SK-N-SH (cell line): ENCODE results near the gene C14orf132. TPM values are rescaled to one million over a fixed set of nuclear protein-coding genes. Genes with fewer than 3 reads are reported as not detected.

Source experiments
- CTCF ChIA-PET: fragments of 300-600, 350-600 bp; formaldehyde crosslinking; extraction: SDS; loops from one replicate; lab custom pipeline; 2021; lab: Yijun Ruan, JAX
- POLR2A ChIA-PET: fragments of 350-600 bp; sonication (Branson Sonifier 250); formaldehyde crosslinking; extraction: SDS; loops from one replicate; lab custom pipeline; 2020; ENCODE audit warnings: antibody characterized with exemption, inconsistent platforms; lab: Yijun Ruan, JAX
- DNase-seq: peaks from one replicate; pipeline ENCODE4 v3.0.0; 2012
- H2AFZ ChIP-seq: fragments of 200-600 bp; sonication (generic); 2 replicates; pipeline ENCODE4 v1.8.1; 2016; ENCODE audit warnings: antibody characterized with exemption, mild to moderate bottlenecking, low read depth
- H3F3A ChIP-seq: fragments of 200-600 bp; sonication (generic); replicated peaks from 2 replicates; pipeline ENCODE3; 2016; ENCODE audit warnings: antibody characterized with exemption, mild to moderate bottlenecking; ENCODE audit not compliant: insufficient read depth
- H3K27ac ChIP-seq, 2 experiments: fragments of 200-500 bp in 1 of 2; fragments of 200-600 bp in 1 of 2; sonication (Bioruptor generic) in 1 of 2; sonication (generic), shearing (Covaris generic) in 1 of 2; 2 replicates each; pipeline versions ENCODE4 v1.5.1 to v1.6.1; 2014 to 2016; ENCODE audit warnings: low read depth in 2 of 2, inconsistent platforms in 1 of 2, low read length in 1 of 2, mild to moderate bottlenecking in 1 of 2, mixed read lengths in 1 of 2
- H3K27me3 ChIP-seq: fragments of 200-600 bp; sonication (generic), shearing (Covaris generic); 2 replicates; pipeline ENCODE4 v1.6.1; 2016; ENCODE audit warnings: mixed run types; ENCODE audit not compliant: insufficient read depth
- H3K36me3 ChIP-seq, 2 experiments: fragments of 200-500 bp in 1 of 2; fragments of 200-600 bp in 1 of 2; sonication (Bioruptor generic) in 1 of 2; sonication (generic) in 1 of 2; replicated peaks in 1 of 2; 2 replicates each; pipeline versions ENCODE3 to v1.5.1; 2014 to 2016; ENCODE audit warnings: low read length in 1 of 2, mild to moderate bottlenecking in 1 of 2; ENCODE audit not compliant: insufficient read depth in 2 of 2, control insufficient read depth in 1 of 2
- H3K4me1 ChIP-seq, 2 experiments: fragments of 200-500 bp in 1 of 2; fragments of 200-600 bp in 1 of 2; sonication (Bioruptor generic) in 1 of 2; sonication (generic), shearing (Covaris generic) in 1 of 2; 2 replicates each; pipeline versions ENCODE4 v1.5.1 to v1.6.1; 2014 to 2016; ENCODE audit warnings: low read depth in 1 of 2, low read length in 1 of 2, mixed run types in 1 of 2; ENCODE audit not compliant: insufficient read depth in 2 of 2, control insufficient read depth in 1 of 2
- H3K4me2 ChIP-seq: fragments of 200-600 bp; sonication (generic), shearing (Covaris generic); 2 replicates; pipeline ENCODE4 v1.6.1; 2017; ENCODE audit warnings: mixed run types
- H3K4me3 ChIP-seq, 2 experiments: fragments of 200-500 bp in 1 of 2; fragments of 200-600 bp in 1 of 2; sonication (Bioruptor generic) in 1 of 2; sonication (generic), shearing (Covaris generic) in 1 of 2; 2 replicates each; pipeline versions ENCODE4 v1.5.1 to v1.8.1; 2014 to 2016; ENCODE audit warnings: low read depth in 2 of 2, inconsistent platforms in 1 of 2, low read length in 1 of 2, mild to moderate bottlenecking in 1 of 2, mixed read lengths in 1 of 2, moderate library complexity in 1 of 2
- H3K79me2 ChIP-seq: fragments of 200-600 bp; sonication (generic); 2 replicates; pipeline ENCODE4 v1.8.1; 2017; ENCODE audit warnings: mild to moderate bottlenecking; ENCODE audit not compliant: insufficient read depth
- H3K9ac ChIP-seq: fragments of 200-600 bp; sonication (generic); 2 replicates; pipeline ENCODE4 v1.6.1; 2017; ENCODE audit warnings: mixed run types
- H3K9me2 ChIP-seq: fragments of 200-600 bp; sonication (generic); 2 replicates; pipeline ENCODE4 v1.6.1; 2017; ENCODE audit warnings: mixed run types
- H3K9me3 ChIP-seq: fragments of 200-600 bp; sonication (generic); 2 replicates; pipeline ENCODE4 v1.6.1; 2017; ENCODE audit warnings: mixed run types, mild to moderate bottlenecking, moderate library complexity
- H4K20me1 ChIP-seq: fragments of 200-600 bp; sonication (generic); 2 replicates; pipeline ENCODE4 v1.6.1; 2017; ENCODE audit warnings: mild to moderate bottlenecking, mixed run types; ENCODE audit not compliant: insufficient read depth
- ELF1 ChIP-seq: IDR thresholded peaks from 2 replicates; pipeline ENCODE4 v1.4.0; 2012
- FOSL2 ChIP-seq: IDR thresholded peaks from 2 replicates; pipeline ENCODE4 v1.4.0; 2012; ENCODE audit warnings: low read depth, mild to moderate bottlenecking, moderate library complexity, borderline replicate concordance
- GATA2 ChIP-seq: sonication (generic); formaldehyde crosslinking; IDR thresholded peaks from 2 replicates; pipeline ENCODE4 v1.5.0; 2020; ENCODE audit warnings: mild to moderate bottlenecking, missing genetic modification reagents
- MXI1 ChIP-seq: IDR thresholded peaks from 2 replicates; pipeline ENCODE4 v1.6.1; 2012; ENCODE audit warnings: mild to moderate bottlenecking, low read depth, low read length, improper control_type of control experiment
- NFIC ChIP-seq: IDR thresholded peaks from 2 replicates; pipeline ENCODE4 v1.4.0; 2012; ENCODE audit warnings: borderline replicate concordance
- POLR2AphosphoS5 ChIP-seq: IDR thresholded peaks from 2 replicates; pipeline ENCODE4 v1.6.1; 2012; ENCODE audit warnings: low read depth, low read length
- REST ChIP-seq: IDR thresholded peaks from 2 replicates; pipeline ENCODE4 v1.6.1; 2012; ENCODE audit warnings: mild to moderate bottlenecking, low read depth, low read length, moderate library complexity
- RFX5 ChIP-seq: IDR thresholded peaks from 2 replicates; pipeline ENCODE4 v1.6.1; 2012; ENCODE audit warnings: mild to moderate bottlenecking, improper control_type of control experiment, low read length
- RXRA ChIP-seq: IDR thresholded peaks from 2 replicates; pipeline ENCODE4 v1.4.0; 2012; ENCODE audit warnings: low read depth, mild to moderate bottlenecking, borderline replicate concordance
- TCF12 ChIP-seq: IDR thresholded peaks from 2 replicates; pipeline ENCODE4 v1.4.0; 2012
- USF1 ChIP-seq: IDR thresholded peaks from 2 replicates; pipeline ENCODE4 v1.4.0; 2012; ENCODE audit warnings: low read depth, borderline replicate concordance
- YY1 ChIP-seq: IDR thresholded peaks from 2 replicates; pipeline ENCODE4 v1.4.0; 2012; ENCODE audit warnings: low read depth, mild to moderate bottlenecking
- WGBS: methylation state at CpG from one replicate; pipeline ENCODE4 v1.1.6; 2017; ENCODE audit warnings: low lambda C conversion rate; 5-methylcytosine and 5-hydroxymethylcytosine counted together
- polyA plus RNA-seq, 3 experiments: library from polyadenylated mRNA; depleted of rRNA; stranded (reverse); fragments of >200 nt; gene quantifications; 2 replicates each; pipeline ENCODE4 v1.2.3, GENCODE V29; 2012
- TF ChIP-seq, protein P1 (sequence below): fragments of 150-350 bp; IDR thresholded peaks from 2 replicates; pipeline ENCODE4 v1.6.1; 2017; ENCODE audit warnings: antibody characterized with exemption, low read length, low read depth, borderline replicate concordance
- TF ChIP-seq, protein P2 (sequence below): IDR thresholded peaks from 2 replicates; pipeline ENCODE4 v1.4.0; 2012; ENCODE audit warnings: low read depth, borderline replicate concordance
- TF ChIP-seq, protein P3 (sequence below): fragments of 150-350 bp; IDR thresholded peaks from 2 replicates; pipeline ENCODE4 v1.6.1; 2016; ENCODE audit warnings: mild to moderate bottlenecking, low read depth, low read length

The C14orf132 gene
- polyA plus RNA-seq, 1 of the 3 experiments (the other 2 are of a cell fraction), result 5.5 TPM

GRCh38 chr14:95998656-95999055 is 40.5 kb upstream of the C14orf132 start (continued):
- TF ChIP-seq USF1, result no peak
- TF ChIP-seq, protein P1, sequence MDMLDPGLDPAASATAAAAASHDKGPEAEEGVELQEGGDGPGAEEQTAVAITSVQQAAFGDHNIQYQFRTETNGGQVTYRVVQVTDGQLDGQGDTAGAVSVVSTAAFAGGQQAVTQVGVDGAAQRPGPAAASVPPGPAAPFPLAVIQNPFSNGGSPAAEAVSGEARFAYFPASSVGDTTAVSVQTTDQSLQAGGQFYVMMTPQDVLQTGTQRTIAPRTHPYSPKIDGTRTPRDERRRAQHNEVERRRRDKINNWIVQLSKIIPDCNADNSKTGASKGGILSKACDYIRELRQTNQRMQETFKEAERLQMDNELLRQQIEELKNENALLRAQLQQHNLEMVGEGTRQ, result no peak
- TF ChIP-seq MXI1, result no peak
- TF ChIP-seq, all 33 proteins: peak for 3

- H3K4me2 ChIP-seq, result no peak overlapping the region
- no peak overlapping the region for H3K9ac ChIP-seq
- CTCF ChIA-PET, result interaction anchor here (1.0 to 23.8 kb wide), 8 partner anchors 8 to 442 kb away, joined by 3 to 503 read pairs (median 5); no protein-coding TSS in a partner anchor
Observed at GRCh38 chr14:96001866-96002497, 37.2 kb upstream of the C14orf132 start.

More at GRCh38 chr14:96001866-96002497, 37.2 kb upstream of the C14orf132 start:
- POLR2A ChIA-PET, result no interaction called here
- no peaks in the 10 kb centered on the region for H3K27me3 ChIP-seq
- TF ChIP-seq GATA2 (CRISPR knock-in tag), result no peak
- TF ChIP-seq REST, result no peak
- TF ChIP-seq, protein P2, sequence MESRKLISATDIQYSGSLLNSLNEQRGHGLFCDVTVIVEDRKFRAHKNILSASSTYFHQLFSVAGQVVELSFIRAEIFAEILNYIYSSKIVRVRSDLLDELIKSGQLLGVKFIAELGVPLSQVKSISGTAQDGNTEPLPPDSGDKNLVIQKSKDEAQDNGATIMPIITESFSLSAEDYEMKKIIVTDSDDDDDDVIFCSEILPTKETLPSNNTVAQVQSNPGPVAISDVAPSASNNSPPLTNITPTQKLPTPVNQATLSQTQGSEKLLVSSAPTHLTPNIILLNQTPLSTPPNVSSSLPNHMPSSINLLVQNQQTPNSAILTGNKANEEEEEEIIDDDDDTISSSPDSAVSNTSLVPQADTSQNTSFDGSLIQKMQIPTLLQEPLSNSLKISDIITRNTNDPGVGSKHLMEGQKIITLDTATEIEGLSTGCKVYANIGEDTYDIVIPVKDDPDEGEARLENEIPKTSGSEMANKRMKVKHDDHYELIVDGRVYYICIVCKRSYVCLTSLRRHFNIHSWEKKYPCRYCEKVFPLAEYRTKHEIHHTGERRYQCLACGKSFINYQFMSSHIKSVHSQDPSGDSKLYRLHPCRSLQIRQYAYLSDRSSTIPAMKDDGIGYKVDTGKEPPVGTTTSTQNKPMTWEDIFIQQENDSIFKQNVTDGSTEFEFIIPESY, result no peak
- TF ChIP-seq NFIC, result no peak
- no peak for TF ChIP-seq RXRA
- TF ChIP-seq YY1, result no peak
- no peak for TF ChIP-seq TCF12
- TF ChIP-seq POLR2AphosphoS5, result no peak
- TF ChIP-seq ELF1, result no peak
- no peak for TF ChIP-seq USF1
- no peak for TF ChIP-seq RFX5
- TF ChIP-seq, protein P3, sequence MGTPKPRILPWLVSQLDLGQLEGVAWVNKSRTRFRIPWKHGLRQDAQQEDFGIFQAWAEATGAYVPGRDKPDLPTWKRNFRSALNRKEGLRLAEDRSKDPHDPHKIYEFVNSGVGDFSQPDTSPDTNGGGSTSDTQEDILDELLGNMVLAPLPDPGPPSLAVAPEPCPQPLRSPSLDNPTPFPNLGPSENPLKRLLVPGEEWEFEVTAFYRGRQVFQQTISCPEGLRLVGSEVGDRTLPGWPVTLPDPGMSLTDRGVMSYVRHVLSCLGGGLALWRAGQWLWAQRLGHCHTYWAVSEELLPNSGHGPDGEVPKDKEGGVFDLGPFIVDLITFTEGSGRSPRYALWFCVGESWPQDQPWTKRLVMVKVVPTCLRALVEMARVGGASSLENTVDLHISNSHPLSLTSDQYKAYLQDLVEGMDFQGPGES, result no peak
- TF ChIP-seq FOSL2, result no peak
- no peaks in the 10 kb centered on the region for H3K9me3 ChIP-seq
- H3K4me3 ChIP-seq, result no peak overlapping the region
- H3K36me3 ChIP-seq, result no peaks in the 10 kb centered on the region
- no peaks in the 10 kb centered on the region for H3F3A ChIP-seq
- no peaks in the 10 kb centered on the region for H3K79me2 ChIP-seq
- no peak overlapping the region for H2AFZ ChIP-seq
- peaks cover 0 to 4% of the 10 kb centered on the region in 2 experiments; a peak in 1 of 4 replicates for H3K4me1 ChIP-seq
- H4K20me1 ChIP-seq, result no peaks in the 10 kb centered on the region
- no peak for DNase-seq
- WGBS, result 86% methylated on average over 2 of the region's 5 CpGs
- no peak overlapping the region for H3K27ac ChIP-seq
- no peaks in the 10 kb centered on the region for H3K9me2 ChIP-seq
